ENCODE results near the gene NPFF.

GRCh38 chr12:53539526-53539925 lies 32.2 kb upstream of the NPFF start:
- TF ChIP-seq CTCF (conservative IDR thresholded peaks at IDR 0.05 in 1 of 2, IDR thresholded peaks at IDR 0.05 in 1 of 2; ENCODE audit: low read depth in 1 of 2, low read length in 2 of 2) (no peak), EZH2 (IDR thresholded peaks at IDR 0.05; ENCODE audit: low read length, missing control alignments) (no peak)

Data from fibroblast of lung (primary cell).